Embryonic facial prominence (tissue), 1 donor: ENCODE measurements around the gene DNAJA2.

Source experiments
- DNase-seq: peaks from one replicate; pipeline ENCODE4 v3.0.0-alpha.2; 2016; ENCODE audit errors: extremely low spot score

The DNAJA2 gene

GRCh38 chr16:46927273-46927672, 46.2 kb downstream of the DNAJA2 start:
- no peak for DNase-seq

GRCh38 chr16:46926470-46927225, 46.8 kb downstream of the DNAJA2 start:
- no peak for DNase-seq

- DNase-seq, result no peak
Measured at GRCh38 chr16:46924402-46924801, 49.1 kb downstream of the DNAJA2 start.

DNA sequence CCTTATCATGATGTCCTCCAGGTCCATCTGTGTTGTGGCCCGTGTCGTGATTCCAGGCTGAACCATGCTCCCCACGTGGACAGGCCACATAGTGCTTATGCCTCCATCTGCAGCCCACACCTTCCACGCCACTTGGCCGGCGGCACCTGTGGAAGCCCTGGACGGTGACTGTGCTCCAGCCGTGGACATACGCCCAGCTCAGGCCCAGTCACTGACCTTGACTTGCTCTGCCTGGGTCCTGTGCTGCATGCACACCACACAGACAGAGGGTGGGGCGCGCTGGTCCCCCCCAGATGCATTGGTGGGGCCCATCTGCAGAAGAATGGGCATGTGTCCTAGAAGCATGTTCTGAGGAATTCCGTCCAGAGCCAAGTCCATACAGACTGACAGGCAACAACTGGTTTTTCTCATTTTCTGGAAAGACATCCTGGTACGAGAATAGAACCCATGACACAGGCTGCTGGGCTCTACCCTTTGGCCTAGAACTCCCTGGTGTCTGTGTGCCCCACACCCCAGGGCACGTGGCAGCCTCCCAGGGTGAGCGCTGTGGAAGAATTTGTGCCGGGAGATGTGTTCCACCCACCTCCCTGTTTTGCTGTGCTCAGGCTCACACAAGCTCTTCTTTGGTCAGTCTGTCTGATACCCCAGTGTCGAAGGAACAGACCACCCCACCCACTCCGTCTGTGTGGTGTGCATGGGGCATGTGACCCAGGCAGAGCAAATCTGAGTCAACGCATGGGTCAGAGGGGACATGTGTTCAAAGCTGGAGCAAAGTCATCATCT, 49.8 kb downstream of the DNAJA2 start:
- no peak for DNase-seq

GRCh38 chr16:46922239-46922638, 51.2 kb downstream of the DNAJA2 start:
- no peak for DNase-seq

DNA sequence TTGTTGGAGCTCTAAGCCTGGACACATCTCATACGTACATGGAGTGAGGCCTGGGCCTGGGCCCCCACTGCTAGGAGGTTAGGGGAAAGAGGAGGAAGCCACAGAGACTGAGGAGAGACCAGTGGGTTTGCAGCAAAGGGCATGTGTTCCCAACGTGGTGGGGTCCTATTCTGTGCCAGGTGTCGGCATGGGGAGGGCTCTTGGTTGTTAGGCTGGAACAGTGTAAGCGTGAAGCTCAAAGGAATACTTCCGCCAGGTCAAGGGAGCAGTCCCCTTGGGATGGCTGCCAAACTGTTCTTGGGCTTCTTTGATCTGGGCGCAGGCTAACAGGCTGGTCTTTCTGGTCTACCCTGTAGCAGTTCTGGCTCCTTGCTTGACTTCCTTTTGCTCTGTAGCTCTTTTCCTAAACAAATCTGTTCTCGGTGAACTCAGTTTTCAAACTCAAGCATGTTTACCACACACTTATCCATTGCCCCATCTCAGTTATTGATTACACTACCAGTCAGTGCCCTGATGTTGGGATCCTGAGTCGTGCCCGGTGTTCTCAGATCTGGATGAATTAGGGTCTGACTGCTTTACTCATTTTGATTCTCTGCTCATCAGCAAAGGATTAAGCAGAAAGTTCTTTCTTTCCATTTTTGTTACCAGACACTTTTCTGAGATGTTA, 52.9 kb downstream of the DNAJA2 start:
- no peak for DNase-seq

DNA sequence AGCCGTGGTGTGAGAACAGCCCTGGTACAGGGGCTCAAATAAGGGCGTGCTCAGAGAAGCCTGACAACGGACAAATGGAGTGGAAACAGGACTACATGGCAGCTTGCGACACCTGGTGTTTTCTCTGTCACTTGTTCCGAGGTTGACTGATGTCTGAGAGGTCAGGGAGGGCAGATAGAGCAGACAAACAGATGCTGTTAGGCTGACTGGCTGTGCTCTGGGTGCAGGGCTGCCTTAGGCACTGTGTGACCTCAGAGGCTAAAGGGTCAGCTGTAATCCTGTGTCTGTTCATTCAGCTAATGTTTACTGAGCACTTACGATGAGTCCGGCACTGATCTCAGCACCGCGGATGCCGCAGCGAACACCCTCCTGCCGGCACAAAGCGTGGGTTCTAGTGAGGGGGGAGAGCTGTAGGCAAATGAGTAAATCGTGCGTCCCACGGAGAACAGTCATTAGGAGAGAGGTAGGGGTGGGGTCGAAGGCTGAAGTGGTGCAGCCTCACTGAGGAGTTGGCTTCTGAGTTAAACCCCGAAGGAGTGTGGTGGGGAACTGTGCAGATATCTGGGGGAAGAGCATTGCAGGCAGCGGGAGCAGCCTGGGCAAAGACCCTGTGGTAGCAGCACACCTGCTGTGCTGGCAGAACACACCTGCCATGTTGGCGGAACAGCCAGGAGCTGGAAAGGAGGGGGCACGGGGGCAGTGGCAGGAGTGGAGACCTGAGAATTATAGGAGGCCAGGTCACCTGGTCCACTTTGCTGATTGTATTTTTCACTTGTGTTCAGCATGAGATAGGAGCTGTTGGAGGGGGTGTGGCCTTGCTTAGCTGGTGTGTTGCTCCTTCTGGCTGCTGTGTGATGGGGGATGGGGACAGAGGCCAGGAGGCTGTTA, 54.3 kb downstream of the DNAJA2 start:
- no peak for DNase-seq

- DNase-seq, result no peak
Measured at GRCh38 chr16:46918400-46918799, 55.1 kb downstream of the DNAJA2 start.

DNA sequence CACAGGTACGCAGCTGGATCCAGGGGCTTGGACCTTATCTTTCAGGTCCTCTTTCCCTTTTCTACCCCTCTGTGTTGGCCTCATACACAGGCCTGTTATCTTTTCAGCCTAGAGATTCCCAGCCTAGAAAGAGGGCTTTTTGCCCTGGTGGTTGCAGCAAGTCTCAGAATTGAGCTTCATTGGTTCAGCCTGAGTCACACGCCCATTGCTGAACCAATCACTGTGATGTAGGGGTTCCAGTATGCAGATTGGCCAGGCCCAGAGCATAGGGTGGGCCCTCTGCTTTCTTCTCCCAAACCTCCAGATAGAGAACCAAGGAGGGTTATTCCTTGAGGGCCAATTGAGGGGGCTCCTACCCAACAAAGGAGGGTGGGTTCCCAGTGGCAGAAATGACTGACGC, 56.5 kb downstream of the DNAJA2 start:
- DNase-seq, result no peak

DNA sequence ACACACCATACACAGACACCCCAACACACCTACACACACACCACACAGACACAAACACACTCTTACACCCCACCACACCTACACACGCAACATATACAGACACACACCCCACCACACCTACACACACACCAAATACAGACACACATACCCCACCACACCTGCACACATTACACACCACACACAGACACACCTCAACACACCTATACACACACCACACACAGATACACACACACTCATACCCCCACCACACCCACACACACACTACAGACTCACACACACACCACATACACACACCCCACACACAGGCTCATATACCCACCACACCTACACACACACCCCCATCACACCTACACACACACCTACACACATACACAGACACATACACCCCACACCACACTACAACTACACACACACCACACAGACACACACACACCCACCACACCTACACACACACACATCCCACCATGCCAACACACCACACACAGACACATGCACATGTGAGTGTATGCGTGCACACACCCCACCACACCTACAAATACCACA, 57.9 kb downstream of the DNAJA2 start:
- DNase-seq, result no peak

DNA sequence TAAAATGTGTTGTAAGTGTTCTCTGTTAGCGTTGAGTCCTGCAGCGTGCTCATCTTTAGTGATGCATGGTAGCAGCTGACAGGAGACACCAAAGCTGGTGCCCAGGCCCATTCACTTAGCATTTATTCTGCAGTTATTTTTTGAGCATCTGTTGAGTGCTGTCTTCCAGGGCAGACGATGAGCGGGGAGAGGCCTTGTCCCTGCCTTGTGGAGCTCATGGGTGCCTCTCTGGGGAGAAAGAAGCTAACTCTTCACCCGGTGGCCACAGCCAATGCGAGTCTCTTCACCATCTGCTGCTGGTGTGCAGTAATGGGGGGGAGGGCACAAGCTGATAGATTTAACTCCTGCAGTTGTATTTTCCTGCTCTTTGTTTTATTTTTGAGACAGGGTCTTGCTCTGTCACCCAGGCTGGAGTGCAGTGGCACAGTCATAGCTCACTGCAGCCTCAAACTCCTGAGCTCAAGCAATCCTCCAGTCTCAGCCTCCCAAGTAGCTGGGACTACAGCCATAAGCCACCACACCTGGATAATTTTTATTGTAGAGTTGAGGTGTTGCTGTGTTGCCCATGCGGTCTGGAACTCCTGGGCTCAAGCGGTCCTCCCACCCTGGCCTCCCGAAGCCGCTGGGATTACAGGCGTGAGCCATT, 58.8 kb downstream of the DNAJA2 start:
- no peak for DNase-seq

DNA sequence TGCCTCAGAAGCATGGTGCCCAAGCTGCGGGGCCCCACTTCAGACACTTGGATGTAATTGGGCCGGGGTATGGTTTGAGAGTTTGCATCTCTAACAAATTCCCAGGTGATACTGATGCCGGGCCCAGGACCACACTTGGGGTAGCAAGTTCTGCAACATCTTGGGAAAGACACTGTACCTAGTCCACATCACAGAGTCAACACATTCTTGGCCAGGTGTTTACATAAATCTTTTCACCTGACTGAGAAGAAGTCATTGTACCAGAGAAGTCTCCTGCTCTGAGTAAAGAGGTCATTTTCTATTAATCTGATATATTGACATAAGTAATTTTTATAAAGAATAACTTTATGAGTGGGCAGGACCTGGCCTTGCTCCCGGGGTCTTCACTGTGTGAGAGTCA, 61.8 kb downstream of the DNAJA2 start:
- DNase-seq, result no peak

DNA sequence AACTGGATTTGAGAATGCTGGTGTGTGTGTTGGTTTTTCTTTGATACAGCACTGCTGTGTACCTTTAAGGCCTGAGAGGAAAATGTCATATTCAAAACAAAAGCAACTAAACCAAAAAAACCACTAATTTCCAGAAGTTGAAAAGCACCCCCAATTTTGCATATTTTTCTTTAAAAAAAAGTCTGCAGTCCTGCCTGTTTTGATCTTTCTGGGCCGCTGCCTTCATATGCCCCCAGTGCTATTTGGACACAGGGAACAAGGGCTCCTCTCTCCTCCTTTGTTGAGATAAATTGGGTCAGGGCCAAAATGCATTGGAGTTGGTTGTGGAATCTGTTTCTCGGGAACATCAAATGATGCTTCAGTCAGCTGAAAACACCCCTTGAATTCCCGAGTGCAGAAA, 62.4 kb downstream of the DNAJA2 start:
- DNase-seq, result no peak

- DNase-seq, result no peak
Measured at GRCh38 chr16:46908540-46909372, 64.7 kb downstream of the DNAJA2 start.

DNA sequence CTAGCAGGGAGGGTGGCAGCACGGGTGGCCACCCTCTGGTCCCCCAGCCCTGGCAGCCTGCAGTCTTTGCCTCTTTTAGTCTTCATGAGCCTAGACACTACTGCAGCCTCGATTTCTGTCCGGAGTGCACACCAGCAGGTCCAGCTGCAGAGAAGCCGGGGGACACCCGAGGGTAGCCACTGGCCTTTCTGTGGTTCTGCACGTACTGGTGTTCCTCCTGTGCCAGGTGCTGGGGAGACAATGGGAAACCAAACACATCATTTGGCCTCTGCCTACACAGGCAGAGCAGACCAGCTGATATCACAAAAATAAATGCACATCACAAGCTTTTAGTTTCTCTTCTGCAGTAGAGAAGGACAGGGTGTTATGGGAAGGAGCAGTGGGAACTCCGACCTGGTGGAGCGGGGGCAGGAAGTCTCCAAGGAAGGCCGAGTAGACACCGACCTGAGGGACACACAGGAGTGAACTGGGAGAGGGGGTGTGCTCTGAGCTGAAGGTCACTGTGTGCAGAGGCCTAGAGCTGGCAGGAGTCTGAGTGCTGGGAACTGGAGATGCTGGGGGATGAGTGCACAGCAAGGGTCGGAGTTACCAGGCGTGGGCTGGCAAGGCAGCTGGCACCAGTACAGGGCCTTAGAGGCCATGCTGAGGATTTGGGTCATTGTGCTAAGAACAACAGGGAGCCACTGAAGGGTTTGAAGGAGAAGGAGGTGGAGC, 66.3 kb downstream of the DNAJA2 start:
- no peak for DNase-seq

DNA sequence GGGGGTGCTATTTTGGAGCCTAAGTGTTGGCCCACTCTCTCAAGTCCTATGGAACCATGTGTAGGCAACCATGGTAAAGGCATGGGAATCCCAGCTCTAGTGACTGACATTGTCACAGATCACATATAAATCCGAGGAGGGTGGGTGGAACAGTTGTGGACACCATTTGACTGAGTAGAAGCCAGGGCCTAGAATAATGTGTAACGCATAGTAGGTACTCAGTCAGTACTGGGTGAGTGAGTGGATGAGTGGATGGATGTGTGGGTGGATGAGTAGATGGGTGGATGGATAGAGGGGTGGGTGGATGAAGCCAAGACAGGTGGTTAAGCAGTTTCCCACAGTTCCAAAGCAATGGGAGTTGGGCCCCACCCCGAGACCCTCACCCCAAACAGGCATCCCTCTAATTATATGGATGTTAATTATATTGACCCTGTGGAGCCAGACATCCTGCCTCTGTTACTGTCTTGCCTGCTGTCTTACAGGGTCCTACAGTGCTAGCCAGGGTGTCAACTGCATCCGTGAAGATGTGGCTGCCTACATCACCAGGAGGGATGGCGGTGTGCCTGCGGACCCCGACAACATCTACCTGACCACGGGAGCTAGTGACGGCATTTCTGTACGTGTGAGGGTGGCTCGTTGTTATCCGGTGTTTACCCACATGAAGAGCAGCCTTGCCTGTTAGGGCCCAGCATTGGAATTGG, 67.0 kb downstream of the DNAJA2 start:
- no peak for DNase-seq
